ENCODE data around the gene TRIM27. TPM values are rescaled to one million over a fixed set of nuclear protein-coding genes. Genes with fewer than 3 reads are reported as not detected.

TRIM27 gene
- total RNA-seq, 1 donor from 2014 or later, result 91.8 TPM

GRCh38 chr6:28922004-28922820 lies 1.6 kb downstream of the TRIM27 start:
- no peaks in the 10 kb centered on the region for H3K27me3 Mint-ChIP-seq
- H3K4me1 Mint-ChIP-seq (ENCODE audit: low read depth), result peaks cover 16% of the 10 kb centered on the region
- DNase-seq (ENCODE audit: low spot score, unreplicated experiment), result no peak
- H3K36me3 Mint-ChIP-seq (ENCODE audit: insufficient read depth), result peaks cover 25% of the 10 kb centered on the region
- H3K27ac Mint-ChIP-seq, result peak overlapping the region; percentile 91
- H3K4me3 Mint-ChIP-seq (ENCODE audit: low read depth), result peak overlapping the region; percentile 89
- no peaks in the 10 kb centered on the region for H3K9me3 Mint-ChIP-seq (ENCODE audit: low read depth)
- no peak for TF ChIP-seq CTCF (IDR thresholded peaks at IDR 0.05; ENCODE audit: unreplicated experiment)

- H3K4me3 Mint-ChIP-seq (ENCODE audit: low read depth), result no peak overlapping the region
- H3K27me3 Mint-ChIP-seq, result no peaks in the 10 kb centered on the region
- peaks cover 14% of the 10 kb centered on the region for H3K4me1 Mint-ChIP-seq (ENCODE audit: low read depth)
- H3K9me3 Mint-ChIP-seq (ENCODE audit: low read depth), result no peaks in the 10 kb centered on the region
- no peak for TF ChIP-seq CTCF (IDR thresholded peaks at IDR 0.05; ENCODE audit: unreplicated experiment)
- DNase-seq (ENCODE audit: low spot score, unreplicated experiment), result no peak
- H3K27ac Mint-ChIP-seq, result peak overlapping the region; percentile 79
- H3K36me3 Mint-ChIP-seq (ENCODE audit: insufficient read depth), result peaks cover 33% of the 10 kb centered on the region
These were observed 3.5 kb downstream of the TRIM27 start for GRCh38 chr6:28920281-28920680.

GRCh38 chr6:28914941-28915340 lies 8.8 kb downstream of the TRIM27 start:
- H3K36me3 Mint-ChIP-seq (ENCODE audit: insufficient read depth), result peaks cover 38% of the 10 kb centered on the region
- no peak overlapping the region for H3K27ac Mint-ChIP-seq
- no peak for TF ChIP-seq CTCF (IDR thresholded peaks at IDR 0.05; ENCODE audit: unreplicated experiment)
- no peak overlapping the region for H3K4me3 Mint-ChIP-seq (ENCODE audit: low read depth)
- H3K4me1 Mint-ChIP-seq (ENCODE audit: low read depth), result no peaks in the 10 kb centered on the region
- H3K9me3 Mint-ChIP-seq (ENCODE audit: low read depth), result no peaks in the 10 kb centered on the region
- H3K27me3 Mint-ChIP-seq, result no peaks in the 10 kb centered on the region
- no peak for DNase-seq (ENCODE audit: low spot score, unreplicated experiment)

GRCh38 chr6:28910901-28911690 lies 12.7 kb downstream of the TRIM27 start:
- Mint-ChIP-seq H3K4me1 (ENCODE audit: low read depth) (no peaks in the 10 kb centered on the region), H3K9me3 (ENCODE audit: low read depth) (no peaks in the 10 kb centered on the region), H3K36me3 (ENCODE audit: insufficient read depth) (peaks cover 27% of the 10 kb centered on the region), H3K4me3 (ENCODE audit: low read depth) (no peak overlapping the region), H3K27me3 (no peaks in the 10 kb centered on the region), H3K27ac (no peak overlapping the region)
- TF ChIP-seq CTCF (IDR thresholded peaks at IDR 0.05; ENCODE audit: unreplicated experiment), result no peak
- no peak for DNase-seq (ENCODE audit: low spot score, unreplicated experiment)

GRCh38 chr6:28907394-28907793 lies 16.4 kb downstream of the TRIM27 start:
- Mint-ChIP-seq H3K36me3 (ENCODE audit: insufficient read depth) (peaks cover 32% of the 10 kb centered on the region), H3K4me3 (ENCODE audit: low read depth) (no peak overlapping the region), H3K9me3 (ENCODE audit: low read depth) (no peaks in the 10 kb centered on the region), H3K27ac (no peak overlapping the region), H3K27me3 (no peaks in the 10 kb centered on the region), H3K4me1 (ENCODE audit: low read depth) (no peaks in the 10 kb centered on the region)
- TF ChIP-seq CTCF (IDR thresholded peaks at IDR 0.05; ENCODE audit: unreplicated experiment), result no peak
- no peak for DNase-seq (ENCODE audit: low spot score, unreplicated experiment)
